Mucosa of stomach (tissue), 1 donor: ENCODE data around the gene TRIOBP.

Experiments used
- H3K27me3 ChIP-seq: one replicate; pipeline ENCODE4 v1.7.0; 2013; ENCODE audit warnings: mild to moderate bottlenecking, low read length; ENCODE audit not compliant: control insufficient read depth, insufficient read depth
- H3K36me3 ChIP-seq: one replicate; pipeline ENCODE4 v1.7.0; 2013; ENCODE audit warnings: low read length; ENCODE audit not compliant: control insufficient read depth, insufficient read depth
- H3K4me1 ChIP-seq: one replicate; pipeline ENCODE4 v1.7.0; 2013; ENCODE audit warnings: mild to moderate bottlenecking, low read length; ENCODE audit not compliant: control insufficient read depth, insufficient read depth
- H3K4me3 ChIP-seq: one replicate; pipeline ENCODE4 v1.7.0; 2013; ENCODE audit warnings: low read length
- H3K9ac ChIP-seq: one replicate; pipeline ENCODE4 v1.7.0; 2013; ENCODE audit warnings: mild to moderate bottlenecking, low read length, moderate library complexity
- H3K9me3 ChIP-seq: one replicate; pipeline ENCODE4 v1.7.0; 2013; ENCODE audit warnings: mild to moderate bottlenecking, low read length, moderate library complexity; ENCODE audit not compliant: control insufficient read depth
- donor health status: Pancreatic carcinoma.

Gene TRIOBP

GRCh38 chr22:37751449-37752188 is 54.8 kb downstream of the TRIOBP start:
- Histone ChIP-seq H3K9ac (peak overlapping the region; percentile 26), H3K4me1 (peaks cover 71% of the 10 kb centered on the region), H3K36me3 (peaks cover 11% of the 10 kb centered on the region), H3K9me3 (no peaks in the 10 kb centered on the region), H3K27me3 (no peaks in the 10 kb centered on the region), H3K4me3 (no peak overlapping the region)

- H3K9ac ChIP-seq: peak overlapping the region; percentile 26
- no peaks in the 10 kb centered on the region for H3K27me3 ChIP-seq
- no peak overlapping the region for H3K4me3 ChIP-seq
- peaks cover 11% of the 10 kb centered on the region for H3K36me3 ChIP-seq
- no peaks in the 10 kb centered on the region for H3K9me3 ChIP-seq
- peaks cover 66% of the 10 kb centered on the region for H3K4me1 ChIP-seq
Observed at GRCh38 chr22:37752189-37753087, 55.6 kb downstream of the TRIOBP start.

- H3K27me3 ChIP-seq: no peaks in the 10 kb centered on the region
- H3K4me3 ChIP-seq: no peak overlapping the region
- no peak overlapping the region for H3K9ac ChIP-seq
- H3K9me3 ChIP-seq: no peaks in the 10 kb centered on the region
- peaks cover 53% of the 10 kb centered on the region for H3K4me1 ChIP-seq
- peaks cover 13% of the 10 kb centered on the region for H3K36me3 ChIP-seq
Observed at GRCh38 chr22:37753746-37754145, 56.9 kb downstream of the TRIOBP start.

- no peaks in the 10 kb centered on the region for H3K9me3 ChIP-seq
- H3K4me1 ChIP-seq: peaks cover 14% of the 10 kb centered on the region
- no peak overlapping the region for H3K4me3 ChIP-seq
- H3K36me3 ChIP-seq: peaks cover 21% of the 10 kb centered on the region
- no peaks in the 10 kb centered on the region for H3K27me3 ChIP-seq
- H3K9ac ChIP-seq: no peak overlapping the region
Observed at GRCh38 chr22:37757663-37758062, 60.8 kb downstream of the TRIOBP start.

- no peaks in the 10 kb centered on the region for H3K9me3 ChIP-seq
- H3K4me3 ChIP-seq: no peak overlapping the region
- no peaks in the 10 kb centered on the region for H3K27me3 ChIP-seq
- H3K4me1 ChIP-seq: peaks cover 4% of the 10 kb centered on the region
- no peak overlapping the region for H3K9ac ChIP-seq
- peaks cover 21% of the 10 kb centered on the region for H3K36me3 ChIP-seq
Observed at GRCh38 chr22:37758694-37759093, 61.8 kb downstream of the TRIOBP start.

GRCh38 chr22:37759281-37759680 is 62.4 kb downstream of the TRIOBP start:
- H3K4me1 ChIP-seq: no peaks in the 10 kb centered on the region
- H3K4me3 ChIP-seq: no peak overlapping the region
- no peaks in the 10 kb centered on the region for H3K9me3 ChIP-seq
- H3K27me3 ChIP-seq: no peaks in the 10 kb centered on the region
- peaks cover 21% of the 10 kb centered on the region for H3K36me3 ChIP-seq
- H3K9ac ChIP-seq: no peak overlapping the region

- Histone ChIP-seq H3K9ac (no peak overlapping the region), H3K27me3 (no peaks in the 10 kb centered on the region), H3K9me3 (no peaks in the 10 kb centered on the region), H3K36me3 (peaks cover 19% of the 10 kb centered on the region), H3K4me3 (no peak overlapping the region), H3K4me1 (no peaks in the 10 kb centered on the region)
Observed at GRCh38 chr22:37760152-37760551, 63.3 kb downstream of the TRIOBP start.

GRCh38 chr22:37762389-37762836 is 65.6 kb downstream of the TRIOBP start:
- H3K27me3 ChIP-seq: no peaks in the 10 kb centered on the region
- no peaks in the 10 kb centered on the region for H3K9me3 ChIP-seq
- H3K36me3 ChIP-seq: peaks cover 13% of the 10 kb centered on the region
- no peak overlapping the region for H3K9ac ChIP-seq
- H3K4me1 ChIP-seq: no peaks in the 10 kb centered on the region
- H3K4me3 ChIP-seq: no peak overlapping the region

- H3K36me3 ChIP-seq: peaks cover 13% of the 10 kb centered on the region
- H3K4me3 ChIP-seq: no peak overlapping the region
- H3K9me3 ChIP-seq: no peaks in the 10 kb centered on the region
- no peak overlapping the region for H3K9ac ChIP-seq
- H3K4me1 ChIP-seq: no peaks in the 10 kb centered on the region
- H3K27me3 ChIP-seq: no peaks in the 10 kb centered on the region
Observed at GRCh38 chr22:37763012-37763411, 66.2 kb downstream of the TRIOBP start.

GRCh38 chr22:37763652-37764051 is 66.8 kb downstream of the TRIOBP start:
- no peaks in the 10 kb centered on the region for H3K4me1 ChIP-seq
- H3K36me3 ChIP-seq: peaks cover 12% of the 10 kb centered on the region
- no peaks in the 10 kb centered on the region for H3K27me3 ChIP-seq
- H3K9ac ChIP-seq: no peak overlapping the region
- no peak overlapping the region for H3K4me3 ChIP-seq
- no peaks in the 10 kb centered on the region for H3K9me3 ChIP-seq

GRCh38 chr22:37764622-37765021 is 67.8 kb downstream of the TRIOBP start:
- Histone ChIP-seq H3K9ac (no peak overlapping the region), H3K4me1 (no peaks in the 10 kb centered on the region), H3K27me3 (no peaks in the 10 kb centered on the region), H3K9me3 (no peaks in the 10 kb centered on the region), H3K36me3 (peaks cover 3% of the 10 kb centered on the region), H3K4me3 (no peak overlapping the region)

GRCh38 chr22:37765498-37765897 is 68.7 kb downstream of the TRIOBP start:
- H3K4me1 ChIP-seq: no peaks in the 10 kb centered on the region
- no peaks in the 10 kb centered on the region for H3K27me3 ChIP-seq
- no peaks in the 10 kb centered on the region for H3K9me3 ChIP-seq
- no peak overlapping the region for H3K9ac ChIP-seq
- H3K4me3 ChIP-seq: no peak overlapping the region
- H3K36me3 ChIP-seq: peaks cover 3% of the 10 kb centered on the region
